Activated CD8-positive, alpha-beta memory T cell treated with anti-CD3 and anti-CD28 coated beads for 48 hours (primary cell): ENCODE data around the gene TRAK1.

Experiments used
- DNase-seq, 3 experiments: peaks; one replicate each; pipeline ENCODE4 v3.0.0-alpha.2; 2020; ENCODE audit warnings: low read depth in 2 of 3, low spot score in 2 of 3

Gene TRAK1

GRCh38 chr3:42152193-42152592 is 61.0 kb downstream of the TRAK1 start:
- DNase-seq: no peak

GRCh38 chr3:42153039-42153438 is 61.9 kb downstream of the TRAK1 start:
- no peak for DNase-seq

GRCh38 chr3:42157540-42158538 is 66.7 kb downstream of the TRAK1 start:
- DNase-seq: no peak

- DNase-seq: no peak
Observed at GRCh38 chr3:42159147-42159546, 68.0 kb downstream of the TRAK1 start.

GRCh38 chr3:42159706-42160472 is 68.7 kb downstream of the TRAK1 start:
- no peak for DNase-seq

- DNase-seq: no peak
Observed at GRCh38 chr3:42161050-42161935, 70.1 kb downstream of the TRAK1 start.

GRCh38 chr3:42162462-42162861 is 71.3 kb downstream of the TRAK1 start:
- no peak for DNase-seq

- DNase-seq: no peak
Observed at GRCh38 chr3:42163622-42164244, 72.6 kb downstream of the TRAK1 start.

GRCh38 chr3:42164656-42165055 is 73.5 kb downstream of the TRAK1 start:
- DNase-seq: no peak

GRCh38 chr3:42165211-42165610 is 74.1 kb downstream of the TRAK1 start:
- DNase-seq: no peak

- no peak for DNase-seq
Observed at GRCh38 chr3:42166214-42166613, 75.1 kb downstream of the TRAK1 start.

GRCh38 chr3:42166662-42167300 is 75.6 kb downstream of the TRAK1 start:
- no peak for DNase-seq

- no peak for DNase-seq
Observed at GRCh38 chr3:42169579-42170120, 78.5 kb downstream of the TRAK1 start.

- no peak for DNase-seq
Observed at GRCh38 chr3:42172047-42172654, 81.0 kb downstream of the TRAK1 start.

GRCh38 chr3:42173307-42173706 is 82.2 kb downstream of the TRAK1 start:
- no peak for DNase-seq

GRCh38 chr3:42174679-42175385 is 83.7 kb downstream of the TRAK1 start:
- DNase-seq: no peak

- DNase-seq: no peak
Observed at GRCh38 chr3:42175386-42176240, 84.5 kb downstream of the TRAK1 start.
